GM18508 (cell line): ENCODE results near the gene CDON.

Experiments
- ATAC-seq: cut with Tn5 transposase; IDR thresholded peaks from one replicate; pipeline ENCODE4 v1.9.1; 2021; ENCODE audit warnings: moderate number of reproducible peaks; ENCODE audit not compliant: insufficient read depth, unreplicated experiment

Gene CDON

DNA sequence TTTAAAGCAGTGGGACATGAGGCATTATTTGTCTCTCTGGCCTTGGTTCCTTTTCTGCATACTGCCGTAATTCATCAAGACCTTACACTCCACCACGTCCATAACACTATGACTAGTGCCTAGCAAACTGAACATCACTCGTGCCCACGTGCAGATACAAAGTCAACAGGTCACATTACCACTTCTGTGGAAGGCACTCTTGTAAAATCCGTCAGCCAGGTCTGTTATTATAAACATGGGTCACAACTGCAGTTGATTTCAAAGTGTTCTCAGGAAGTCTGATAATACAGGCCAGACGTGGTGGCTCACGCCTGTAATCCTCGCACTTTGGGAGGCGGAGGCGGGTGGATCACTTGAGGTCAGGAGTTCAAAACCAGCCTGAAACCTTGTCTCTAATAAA lies 102.7 kb downstream of the CDON start:
- no peak for ATAC-seq

- no peak for ATAC-seq
Measured at GRCh38 chr11:125959511-125959910, 103.2 kb downstream of the CDON start.

DNA sequence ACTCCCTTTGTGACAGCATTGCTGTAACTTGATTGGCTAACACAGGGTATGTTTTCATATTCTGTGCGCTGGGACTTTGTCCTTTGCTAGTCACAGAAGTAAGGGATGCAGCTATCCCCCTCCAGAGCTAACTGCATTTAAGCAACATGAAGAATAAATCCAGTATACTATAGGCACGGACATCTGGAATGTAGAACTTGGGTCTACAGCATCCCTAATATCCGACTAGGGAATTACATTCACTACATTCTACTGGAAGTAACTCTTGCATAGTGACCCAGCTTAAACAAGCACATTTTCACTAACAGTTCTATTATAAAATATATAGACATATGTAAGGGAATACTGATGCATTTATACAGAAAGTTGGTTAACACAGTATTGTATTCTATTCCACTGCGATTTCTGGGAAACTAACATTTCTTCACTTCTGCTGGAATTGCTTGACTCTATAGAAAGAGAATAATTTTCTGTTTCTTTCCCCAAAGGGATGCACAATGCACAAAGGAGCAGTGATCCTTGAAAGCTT lies 103.7 kb downstream of the CDON start:
- no peak for ATAC-seq

DNA sequence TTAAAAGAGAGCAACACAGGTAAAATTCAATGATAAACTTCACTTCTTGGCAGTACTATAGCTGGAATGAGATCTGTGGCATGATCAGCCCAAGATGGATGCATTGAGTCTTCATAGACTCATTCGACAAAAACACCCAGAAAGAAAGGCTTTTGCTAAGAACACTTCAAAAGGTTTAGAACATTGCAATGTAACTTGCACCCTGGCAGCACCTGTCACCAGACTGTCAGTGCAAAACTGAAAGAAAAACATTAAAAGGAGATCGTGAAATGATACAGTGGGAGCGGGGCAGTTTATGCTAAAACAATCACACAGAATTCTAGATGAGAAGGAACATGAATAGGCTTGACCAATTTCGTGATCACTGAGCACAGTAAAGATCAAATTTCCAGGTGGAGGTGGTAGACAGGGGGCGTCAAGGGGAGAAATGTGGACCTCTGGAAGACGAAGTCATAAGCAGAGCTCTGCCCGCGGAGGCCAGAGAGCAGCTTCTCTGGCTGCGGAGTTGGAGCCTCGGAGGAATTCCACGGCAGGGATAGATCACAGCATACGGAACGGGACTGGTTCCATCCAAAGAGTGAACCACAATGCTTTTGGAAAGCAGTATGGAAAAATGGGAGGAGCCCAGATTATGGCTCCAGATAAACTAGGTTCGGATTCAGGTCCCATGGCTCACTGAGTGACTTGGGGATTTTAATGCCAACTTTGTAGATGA lies 104.9 kb downstream of the CDON start:
- no peak for ATAC-seq

- ATAC-seq: no peak
Measured at GRCh38 chr11:125956391-125957134, 106.1 kb downstream of the CDON start.

GRCh38 chr11:125955856-125956255 lies 106.8 kb downstream of the CDON start:
- ATAC-seq: no peak

- no peak for ATAC-seq
Measured at GRCh38 chr11:125954945-125955640, 107.6 kb downstream of the CDON start.

GRCh38 chr11:125954123-125954944 lies 108.3 kb downstream of the CDON start:
- ATAC-seq: no peak

DNA sequence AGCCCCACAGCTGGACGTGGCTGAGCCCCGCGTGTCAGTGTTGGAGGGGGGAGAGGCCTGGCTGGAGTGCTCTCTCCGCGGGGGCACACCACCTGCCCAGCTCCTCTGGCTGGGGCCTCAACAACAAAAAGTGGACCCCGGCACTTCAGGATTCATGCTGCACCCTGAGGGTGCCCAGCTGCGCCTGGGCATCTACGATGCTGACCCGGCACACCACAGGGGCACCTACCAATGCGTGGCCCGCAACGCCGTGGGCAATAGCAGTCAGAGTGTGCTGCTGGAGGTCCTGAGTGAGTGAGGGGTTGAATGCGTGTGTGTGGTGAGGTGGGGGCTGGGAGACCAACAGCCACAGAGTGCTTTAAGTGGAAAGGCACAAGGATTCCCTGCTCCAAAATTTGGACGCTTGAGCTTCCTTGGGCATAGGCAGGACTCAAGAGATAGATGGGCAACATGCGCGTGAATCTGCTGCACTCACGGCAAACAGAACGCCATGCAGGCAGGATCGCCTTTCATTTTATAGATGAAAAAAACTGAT lies 109.2 kb downstream of the CDON start:
- no peak for ATAC-seq

- no peak for ATAC-seq
Measured at GRCh38 chr11:125952973-125953372, 109.7 kb downstream of the CDON start.

GRCh38 chr11:125952559-125952958 lies 110.1 kb downstream of the CDON start:
- no peak for ATAC-seq

- ATAC-seq: no peak
Measured at GRCh38 chr11:125951731-125952130, 110.9 kb downstream of the CDON start.

GRCh38 chr11:125950696-125951651 lies 111.7 kb downstream of the CDON start:
- no peak for ATAC-seq

DNA sequence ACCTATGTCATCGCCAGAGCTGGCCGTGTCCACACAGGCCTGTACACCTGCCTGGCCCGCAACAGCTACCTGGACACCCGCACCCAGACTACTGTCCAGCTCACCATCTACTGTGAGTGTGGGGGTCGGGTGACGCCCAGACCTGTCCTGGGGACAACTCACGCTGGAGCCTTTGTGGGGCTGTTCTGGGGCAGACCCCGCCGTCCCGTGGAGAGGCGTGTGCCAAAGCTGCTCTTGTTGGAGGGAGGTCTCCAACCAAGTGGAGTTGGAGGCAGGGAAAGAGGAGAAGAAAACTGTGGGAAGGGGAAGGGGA lies 112.5 kb downstream of the CDON start:
- ATAC-seq: no peak

GRCh38 chr11:125949271-125950177 lies 113.1 kb downstream of the CDON start:
- ATAC-seq: no peak

DNA sequence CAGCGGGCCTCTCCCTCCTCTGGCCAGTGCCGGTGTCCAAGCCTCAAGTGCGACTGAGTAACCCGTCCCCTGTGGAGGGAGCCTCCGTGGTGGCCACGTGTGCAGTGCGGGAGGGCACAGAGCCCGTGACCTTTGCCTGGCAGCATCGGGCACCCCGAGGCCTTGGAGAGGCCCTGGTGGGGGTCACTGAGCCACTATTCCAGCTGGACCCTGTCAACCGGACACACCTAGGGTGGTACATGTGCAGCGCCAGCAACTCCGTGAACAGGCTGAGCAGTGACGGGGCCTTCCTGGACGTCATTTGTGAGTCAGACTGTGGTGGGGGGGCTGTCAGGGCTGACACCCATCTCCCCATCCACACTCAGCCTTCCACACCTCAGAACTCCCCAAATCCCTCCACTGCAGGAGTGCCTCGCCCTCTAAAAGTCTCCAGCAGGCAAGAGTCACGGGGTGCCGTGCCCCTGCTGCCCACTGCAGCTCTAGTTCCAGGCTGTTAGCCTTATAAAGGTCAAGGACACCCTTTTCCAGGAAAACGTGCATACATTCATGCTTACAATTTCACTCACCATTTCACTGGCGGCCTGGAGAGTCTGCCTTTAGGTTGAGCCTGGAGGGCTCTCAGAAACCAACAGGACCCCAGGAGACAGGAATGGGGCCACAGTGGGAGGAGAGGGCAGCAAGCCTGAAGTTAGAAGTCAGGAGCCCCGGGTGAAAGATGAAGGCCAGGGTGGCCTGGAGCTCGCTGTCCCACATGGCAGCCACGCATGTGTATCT lies 114.2 kb downstream of the CDON start:
- ATAC-seq: no peak
